Right renal cortex interstitium (tissue), 3 donors: Measurements from ENCODE around the gene RELN. TPM values are rescaled to one million over a fixed set of nuclear protein-coding genes. Genes with fewer than 3 reads are reported as not detected.
"Not testable (repeated sequence)": the region's sequence is repeated elsewhere in the genome, so short reads cannot be mapped to it uniquely, and the experiment has no call there.

ENCODE experiments used
- DNase-seq, 3 donors: peaks; one replicate each; pipeline ENCODE4 v3.0.0-alpha.2; 2013; ENCODE audit warnings: low read depth in 3 of 3, low spot score in 2 of 3
- polyA plus RNA-seq, 3 donors: library from polyadenylated mRNA; unstranded; fragments of 120-200 nt; gene quantifications; one replicate each; pipeline ENCODE4 v1.2.1, GENCODE V29; 2013; ENCODE audit not compliant: insufficient read length in 3 of 3

Gene RELN
- polyA plus RNA-seq, 3 donors: 11.2 to 24.3 (median 13.4) TPM

- DNase-seq: no peak
Observed at GRCh38 chr7:103857435-103857834, 132.0 kb downstream of the RELN start.

- no peak for DNase-seq
Observed at GRCh38 chr7:103856929-103857328, 132.5 kb downstream of the RELN start.

- DNase-seq: no peak
Observed at GRCh38 chr7:103855671-103856070, 133.8 kb downstream of the RELN start.

- no peak for DNase-seq
Observed at GRCh38 chr7:103854611-103855010, 134.8 kb downstream of the RELN start.

GRCh38 chr7:103851357-103851756 lies 138.1 kb downstream of the RELN start:
- DNase-seq: peak; percentile 36 to 52 (median 45)

GRCh38 chr7:103843689-103844480 lies 145.6 kb downstream of the RELN start:
- no peak for DNase-seq

GRCh38 chr7:103833401-103833800 lies 156.1 kb downstream of the RELN start:
- no peak for DNase-seq

GRCh38 chr7:103832438-103832837 lies 157.0 kb downstream of the RELN start:
- DNase-seq: no peak

GRCh38 chr7:103824251-103824650 lies 165.2 kb downstream of the RELN start:
- DNase-seq: no peak

GRCh38 chr7:103823084-103823483 lies 166.4 kb downstream of the RELN start:
- no peak for DNase-seq

- no peak for DNase-seq
Observed at GRCh38 chr7:103821092-103821491, 168.4 kb downstream of the RELN start.

- DNase-seq: not testable (repeated sequence)
Observed at GRCh38 chr7:103815972-103816371, 173.5 kb downstream of the RELN start.

- DNase-seq: no peak
Observed at GRCh38 chr7:103813970-103814369, 175.5 kb downstream of the RELN start.

GRCh38 chr7:103811997-103812396 lies 177.5 kb downstream of the RELN start:
- no peak for DNase-seq

GRCh38 chr7:103811290-103811689 lies 178.2 kb downstream of the RELN start:
- DNase-seq: no peak

GRCh38 chr7:103810112-103810744 lies 179.2 kb downstream of the RELN start:
- DNase-seq: no peak

- no peak for DNase-seq
Observed at GRCh38 chr7:103809229-103809994, 180.0 kb downstream of the RELN start.

- no peak for DNase-seq
Observed at GRCh38 chr7:103805346-103805745, 184.1 kb downstream of the RELN start.

GRCh38 chr7:103803631-103804030 lies 185.8 kb downstream of the RELN start:
- no peak for DNase-seq

GRCh38 chr7:103799298-103799697 lies 190.2 kb downstream of the RELN start:
- no peak for DNase-seq

GRCh38 chr7:103797647-103798307 lies 191.7 kb downstream of the RELN start:
- no peak for DNase-seq
